CD1c-positive myeloid dendritic cell (primary cell): Measurements from ENCODE around the gene KDM1A.

ENCODE experiments used
- DNase-seq: peaks from one replicate; pipeline ENCODE4 v3.0.0-alpha.2; 2016; ENCODE audit errors: extremely low spot score

Gene KDM1A

GRCh38 chr1:23013657-23014056, 5.6 kb upstream of the KDM1A start:
- peak; percentile 20 for DNase-seq

GRCh38 chr1:23018661-23019093, 591 bp upstream of the KDM1A start:
- DNase-seq: peak; percentile 24

GRCh38 chr1:23019863-23020625, 776 bp downstream of the KDM1A start:
- DNase-seq: no peak

- no peak for DNase-seq
Measured at GRCh38 chr1:23020706-23021405, 1.6 kb downstream of the KDM1A start.

- no peak for DNase-seq
Measured at GRCh38 chr1:23021834-23022233, 2.6 kb downstream of the KDM1A start.

- DNase-seq: peak; percentile 43
Measured at GRCh38 chr1:23023174-23023845, 4.0 kb downstream of the KDM1A start.

- no peak for DNase-seq
Measured at GRCh38 chr1:23026568-23026967, 7.3 kb downstream of the KDM1A start.

- DNase-seq: no peak
Measured at GRCh38 chr1:23027352-23027907, 8.2 kb downstream of the KDM1A start.

- DNase-seq: peak; percentile 29
Measured at GRCh38 chr1:23029337-23029736, 10.1 kb downstream of the KDM1A start.

GRCh38 chr1:23035823-23036452, 16.7 kb downstream of the KDM1A start:
- DNase-seq: no peak

GRCh38 chr1:23037081-23037740, 17.9 kb downstream of the KDM1A start:
- no peak for DNase-seq

- DNase-seq: no peak
Measured at GRCh38 chr1:23039308-23039826, 20.1 kb downstream of the KDM1A start.

GRCh38 chr1:23040509-23040908, 21.2 kb downstream of the KDM1A start:
- no peak for DNase-seq

- no peak for DNase-seq
Measured at GRCh38 chr1:23044035-23044434, 24.8 kb downstream of the KDM1A start.

GRCh38 chr1:23050201-23050600, 30.9 kb downstream of the KDM1A start:
- DNase-seq: no peak

GRCh38 chr1:23051290-23051909, 32.1 kb downstream of the KDM1A start:
- no peak for DNase-seq

- DNase-seq: no peak
Measured at GRCh38 chr1:23057301-23057700, 38.0 kb downstream of the KDM1A start.

- DNase-seq: no peak
Measured at GRCh38 chr1:23062271-23062670, 43.0 kb downstream of the KDM1A start.

- DNase-seq: no peak
Measured at GRCh38 chr1:23065385-23065784, 46.1 kb downstream of the KDM1A start.

- no peak for DNase-seq
Measured at GRCh38 chr1:23066075-23066474, 46.8 kb downstream of the KDM1A start.

- no peak for DNase-seq
Measured at GRCh38 chr1:23069149-23069548, 49.9 kb downstream of the KDM1A start.
